ENCODE results near the gene TRIL. TPM values are rescaled to one million over a fixed set of nuclear protein-coding genes. Genes with fewer than 3 reads are reported as not detected.
A peak's percentile ranks its signal among the peaks of the same experiment; 100 is the strongest.

Gene TRIL
- 1.2 TPM for polyA plus RNA-seq (2013, experiment 1 of 2)
- 1.2 TPM for polyA plus RNA-seq (2013, experiment 2 of 2)

- no peaks in the 10 kb centered on the region for H3K79me1 ChIP-seq (ENCODE audit: low read length)
- H3K79me2 ChIP-seq (ENCODE audit: control insufficient read depth, insufficient read depth, low read length): no peaks in the 10 kb centered on the region
- no peak within 1 kb of the TSS for H3K4ac ChIP-seq (ENCODE audit: low read depth, low read length)
- no peak within 1 kb of the TSS for H2BK15ac ChIP-seq (replicated peaks; ENCODE audit: low read depth)
- H3K27me3 ChIP-seq (ENCODE audit: insufficient read depth, low read length, poor library complexity): peaks cover 8% of the 10 kb centered on the region
- peaks cover 3% of the 10 kb centered on the region for H3K4me1 ChIP-seq (ENCODE audit: control insufficient read depth, low read depth, low read length)
- H2AK5ac ChIP-seq (ENCODE audit: low read length): no peak within 1 kb of the TSS
- no peaks in the 10 kb centered on the region for H3K36me3 ChIP-seq (ENCODE audit: control insufficient read depth, insufficient read depth, low read length)
- peak within 1 kb of the TSS; percentile 57 for H3K9ac ChIP-seq (ENCODE audit: low read length)
- no peak within 1 kb of the TSS for H3K27ac ChIP-seq (ENCODE audit: low read depth, low read length)
- no CpG with 5 or more reads among the region's 66 CpGs for WGBS (ENCODE audit: extremely low coverage, insufficient coverage, low lambda C conversion rate)
- H3K4me3 ChIP-seq (ENCODE audit: low read length): peak within 1 kb of the TSS; percentile 24
- no peak within 1 kb of the TSS for H2BK5ac ChIP-seq (ENCODE audit: low read length)
- peak within 1 kb of the TSS; percentile 45 for H3K23ac ChIP-seq (ENCODE audit: low read length)
- H3K4me2 ChIP-seq (ENCODE audit: low read length): peak within 1 kb of the TSS; percentile 89
- no peak within 1 kb of the TSS for H2BK120ac ChIP-seq (ENCODE audit: low read depth, low read length)
- H4K5ac ChIP-seq (ENCODE audit: low read length): no peak within 1 kb of the TSS
- H3K56ac ChIP-seq (ENCODE audit: low read length): peak within 1 kb of the TSS; percentile 82
- H4K8ac ChIP-seq (ENCODE audit: low read depth, low read length): no peak within 1 kb of the TSS
- peak within 1 kb of the TSS; percentile 25 for H3K18ac ChIP-seq (ENCODE audit: low read length)
- DNase-seq: peak; percentile 73
Observed at GRCh38 chr7:28958235-28958979, at the start of gene TRIL. TSS of gene TRIL (minus strand) at chr7:28958330. CDS start at chr7:28958046, 284 bp downstream.

- H3K23ac ChIP-seq (ENCODE audit: low read length): no peak overlapping the region
- H3K27me3 ChIP-seq (ENCODE audit: insufficient read depth, low read length, poor library complexity): no peaks in the 10 kb centered on the region
- no peak overlapping the region for H3K18ac ChIP-seq (ENCODE audit: low read length)
- no peak overlapping the region for H4K5ac ChIP-seq (ENCODE audit: low read length)
- no peak overlapping the region for H2AK5ac ChIP-seq (ENCODE audit: low read length)
- no CpG with 5 or more reads among the region's 2 CpGs for whole genome bisulfite sequencing (ENCODE audit: extremely low coverage, insufficient coverage, low lambda C conversion rate)
- no peak overlapping the region for H2BK5ac ChIP-seq (ENCODE audit: low read length)
- H3K36me3 ChIP-seq (ENCODE audit: control insufficient read depth, insufficient read depth, low read length): no peaks in the 10 kb centered on the region
- no peaks in the 10 kb centered on the region for H3K79me1 ChIP-seq (ENCODE audit: low read length)
- no peak overlapping the region for H3K4me3 ChIP-seq (ENCODE audit: low read length)
- no peak overlapping the region for H3K27ac ChIP-seq (ENCODE audit: low read depth, low read length)
- no peak overlapping the region for H4K8ac ChIP-seq (ENCODE audit: low read depth, low read length)
- no peaks in the 10 kb centered on the region for H3K4me1 ChIP-seq (ENCODE audit: control insufficient read depth, low read depth, low read length)
- H3K79me2 ChIP-seq (ENCODE audit: control insufficient read depth, insufficient read depth, low read length): no peaks in the 10 kb centered on the region
- H3K56ac ChIP-seq (ENCODE audit: low read length): no peak overlapping the region
- H2BK15ac ChIP-seq (replicated peaks; ENCODE audit: low read depth): no peak overlapping the region
- no peak overlapping the region for H3K4ac ChIP-seq (ENCODE audit: low read depth, low read length)
- no peak overlapping the region for H3K9ac ChIP-seq (ENCODE audit: low read length)
- H3K4me2 ChIP-seq (ENCODE audit: low read length): no peak overlapping the region
- DNase-seq: no peak
- H2BK120ac ChIP-seq (ENCODE audit: low read depth, low read length): no peak overlapping the region
Observed at GRCh38 chr7:29007127-29007526, 49.0 kb upstream of the TRIL start.

- no peaks in the 10 kb centered on the region for H3K36me3 ChIP-seq (ENCODE audit: control insufficient read depth, insufficient read depth, low read length)
- H2AK5ac ChIP-seq (ENCODE audit: low read length): no peak overlapping the region
- H3K23ac ChIP-seq (ENCODE audit: low read length): no peak overlapping the region
- H3K56ac ChIP-seq (ENCODE audit: low read length): no peak overlapping the region
- H4K5ac ChIP-seq (ENCODE audit: low read length): no peak overlapping the region
- no peaks in the 10 kb centered on the region for H3K79me1 ChIP-seq (ENCODE audit: low read length)
- no CpG with 5 or more reads among the region's 3 CpGs for WGBS (ENCODE audit: extremely low coverage, insufficient coverage, low lambda C conversion rate)
- H3K79me2 ChIP-seq (ENCODE audit: control insufficient read depth, insufficient read depth, low read length): no peaks in the 10 kb centered on the region
- H3K4ac ChIP-seq (ENCODE audit: low read depth, low read length): no peak overlapping the region
- no peak for DNase-seq
- no peak overlapping the region for H2BK120ac ChIP-seq (ENCODE audit: low read depth, low read length)
- H4K8ac ChIP-seq (ENCODE audit: low read depth, low read length): no peak overlapping the region
- H3K27ac ChIP-seq (ENCODE audit: low read depth, low read length): no peak overlapping the region
- H3K9ac ChIP-seq (ENCODE audit: low read length): no peak overlapping the region
- no peak overlapping the region for H3K4me3 ChIP-seq (ENCODE audit: low read length)
- no peaks in the 10 kb centered on the region for H3K4me1 ChIP-seq (ENCODE audit: control insufficient read depth, low read depth, low read length)
- no peak overlapping the region for H2BK15ac ChIP-seq (replicated peaks; ENCODE audit: low read depth)
- no peak overlapping the region for H2BK5ac ChIP-seq (ENCODE audit: low read length)
- H3K18ac ChIP-seq (ENCODE audit: low read length): no peak overlapping the region
- no peaks in the 10 kb centered on the region for H3K27me3 ChIP-seq (ENCODE audit: insufficient read depth, low read length, poor library complexity)
- H3K4me2 ChIP-seq (ENCODE audit: low read length): no peak overlapping the region
Observed at GRCh38 chr7:29005829-29006228, 47.7 kb upstream of the TRIL start.

- no peaks in the 10 kb centered on the region for H3K79me2 ChIP-seq (ENCODE audit: control insufficient read depth, insufficient read depth, low read length)
- no peak overlapping the region for H3K18ac ChIP-seq (ENCODE audit: low read length)
- no peak overlapping the region for H3K27ac ChIP-seq (ENCODE audit: low read depth, low read length)
- H3K4me3 ChIP-seq (ENCODE audit: low read length): no peak overlapping the region
- no peak overlapping the region for H3K9ac ChIP-seq (ENCODE audit: low read length)
- H2BK15ac ChIP-seq (replicated peaks; ENCODE audit: low read depth): no peak overlapping the region
- no peak overlapping the region for H3K4me2 ChIP-seq (ENCODE audit: low read length)
- H3K23ac ChIP-seq (ENCODE audit: low read length): no peak overlapping the region
- no CpG with 5 or more reads among the region's 1 CpG for WGBS (ENCODE audit: extremely low coverage, insufficient coverage, low lambda C conversion rate)
- H3K56ac ChIP-seq (ENCODE audit: low read length): no peak overlapping the region
- no peaks in the 10 kb centered on the region for H3K27me3 ChIP-seq (ENCODE audit: insufficient read depth, low read length, poor library complexity)
- no peaks in the 10 kb centered on the region for H3K4me1 ChIP-seq (ENCODE audit: control insufficient read depth, low read depth, low read length)
- H3K36me3 ChIP-seq (ENCODE audit: control insufficient read depth, insufficient read depth, low read length): no peaks in the 10 kb centered on the region
- H3K79me1 ChIP-seq (ENCODE audit: low read length): no peaks in the 10 kb centered on the region
- no peak for DNase-seq
- no peak overlapping the region for H2AK5ac ChIP-seq (ENCODE audit: low read length)
- no peak overlapping the region for H4K5ac ChIP-seq (ENCODE audit: low read length)
- no peak overlapping the region for H3K4ac ChIP-seq (ENCODE audit: low read depth, low read length)
- H2BK120ac ChIP-seq (ENCODE audit: low read depth, low read length): no peak overlapping the region
- H4K8ac ChIP-seq (ENCODE audit: low read depth, low read length): no peak overlapping the region
- H2BK5ac ChIP-seq (ENCODE audit: low read length): no peak overlapping the region
Observed at GRCh38 chr7:29005406-29005805, 47.3 kb upstream of the TRIL start.

GRCh38 chr7:29003703-29004102, 45.6 kb upstream of the TRIL start:
- Histone ChIP-seq H3K27me3 (ENCODE audit: insufficient read depth, low read length, poor library complexity) (no peaks in the 10 kb centered on the region), H2BK15ac (replicated peaks; ENCODE audit: low read depth) (no peak overlapping the region), H4K5ac (ENCODE audit: low read length) (no peak overlapping the region), H3K27ac (ENCODE audit: low read depth, low read length) (no peak overlapping the region), H3K4ac (ENCODE audit: low read depth, low read length) (no peak overlapping the region), H3K18ac (ENCODE audit: low read length) (no peak overlapping the region), H3K4me3 (ENCODE audit: low read length) (no peak overlapping the region), H3K79me2 (ENCODE audit: control insufficient read depth, insufficient read depth, low read length) (no peaks in the 10 kb centered on the region), H4K8ac (ENCODE audit: low read depth, low read length) (no peak overlapping the region), H2AK5ac (ENCODE audit: low read length) (no peak overlapping the region), H3K23ac (ENCODE audit: low read length) (no peak overlapping the region), H3K36me3 (ENCODE audit: control insufficient read depth, insufficient read depth, low read length) (no peaks in the 10 kb centered on the region), H3K9ac (ENCODE audit: low read length) (no peak overlapping the region), H3K56ac (ENCODE audit: low read length) (no peak overlapping the region), H3K4me1 (ENCODE audit: control insufficient read depth, low read depth, low read length) (peaks cover 4% of the 10 kb centered on the region), H3K4me2 (ENCODE audit: low read length) (no peak overlapping the region), H3K79me1 (ENCODE audit: low read length) (no peaks in the 10 kb centered on the region), H2BK5ac (ENCODE audit: low read length) (no peak overlapping the region), H2BK120ac (ENCODE audit: low read depth, low read length) (no peak overlapping the region)
- no peak for DNase-seq
- no CpG with 5 or more reads among the region's 5 CpGs for WGBS (ENCODE audit: extremely low coverage, insufficient coverage, low lambda C conversion rate)

- H3K4me1 ChIP-seq (ENCODE audit: control insufficient read depth, low read depth, low read length): peaks cover 4% of the 10 kb centered on the region
- H3K27me3 ChIP-seq (ENCODE audit: insufficient read depth, low read length, poor library complexity): no peaks in the 10 kb centered on the region
- H3K4me2 ChIP-seq (ENCODE audit: low read length): no peak overlapping the region
- no peak overlapping the region for H3K56ac ChIP-seq (ENCODE audit: low read length)
- DNase-seq: no peak
- no peak overlapping the region for H4K8ac ChIP-seq (ENCODE audit: low read depth, low read length)
- no peaks in the 10 kb centered on the region for H3K36me3 ChIP-seq (ENCODE audit: control insufficient read depth, insufficient read depth, low read length)
- H3K4me3 ChIP-seq (ENCODE audit: low read length): no peak overlapping the region
- H3K79me2 ChIP-seq (ENCODE audit: control insufficient read depth, insufficient read depth, low read length): no peaks in the 10 kb centered on the region
- H3K23ac ChIP-seq (ENCODE audit: low read length): no peak overlapping the region
- no peak overlapping the region for H2BK15ac ChIP-seq (replicated peaks; ENCODE audit: low read depth)
- H2BK120ac ChIP-seq (ENCODE audit: low read depth, low read length): no peak overlapping the region
- H2AK5ac ChIP-seq (ENCODE audit: low read length): no peak overlapping the region
- WGBS (ENCODE audit: extremely low coverage, insufficient coverage, low lambda C conversion rate): no CpG with 5 or more reads among the region's 2 CpGs
- no peak overlapping the region for H4K5ac ChIP-seq (ENCODE audit: low read length)
- H3K18ac ChIP-seq (ENCODE audit: low read length): no peak overlapping the region
- H3K79me1 ChIP-seq (ENCODE audit: low read length): no peaks in the 10 kb centered on the region
- no peak overlapping the region for H2BK5ac ChIP-seq (ENCODE audit: low read length)
- no peak overlapping the region for H3K9ac ChIP-seq (ENCODE audit: low read length)
- H3K4ac ChIP-seq (ENCODE audit: low read depth, low read length): no peak overlapping the region
- no peak overlapping the region for H3K27ac ChIP-seq (ENCODE audit: low read depth, low read length)
Observed at GRCh38 chr7:29000717-29001076, 42.6 kb upstream of the TRIL start.

Measured in mesendoderm (in vitro differentiated cells).